Uterus (tissue), 4 donors: Measurements from ENCODE around the gene IFRD2. TPM values are rescaled to one million over a fixed set of nuclear protein-coding genes. Genes with fewer than 3 reads are reported as not detected.

Experiments used
- DNase-seq, 2 donors: peaks; one replicate each; pipeline ENCODE4 v3.0.0-alpha.2; 2019 to 2020
- H3K27ac ChIP-seq, 2 donors: fragments of 200-600 bp; sonication (generic); 1 replicate in 1 of 2; 2 replicates in 1 of 2; pipeline ENCODE4 v1.5.1; 2016 to 2018
- H3K27me3 ChIP-seq, 2 donors: fragments of 200-600 bp; sonication (generic); one replicate each; pipeline ENCODE4 v1.5.1; 2018 to 2019; ENCODE audit warnings: control low read depth in 1 of 2
- H3K36me3 ChIP-seq, 2 donors: fragments of 200-600 bp; sonication (generic); one replicate each; pipeline ENCODE4 v1.5.1; 2019; ENCODE audit warnings: control low read depth in 1 of 2
- H3K4me1 ChIP-seq, 2 donors: fragments of 200-600 bp; sonication (generic); one replicate each; pipeline ENCODE4 v1.5.1; 2018 to 2019; ENCODE audit warnings: control low read depth in 1 of 2
- H3K4me3 ChIP-seq, 2 donors: fragments of 200-600 bp; sonication (generic); 1 replicate in 1 of 2; 2 replicates in 1 of 2; pipeline ENCODE4 v1.5.1; 2018 to 2019; ENCODE audit warnings: mild to moderate bottlenecking in 1 of 2
- H3K9me3 ChIP-seq, 2 donors: fragments of 200-600 bp; sonication (generic); one replicate each; pipeline ENCODE4 v1.5.1; 2019; ENCODE audit warnings: control low read depth in 1 of 2
- CTCF ChIP-seq, 4 experiments: fragments of 200-600 bp in 2 of 4; fragments of 450-650 bp in 2 of 4; sonication (generic) in 2 of 4; IDR thresholded peaks; one replicate each; pipeline ENCODE4 v1.5.1; 2016 to 2019; ENCODE audit warnings: antibody characterized with exemption in 4 of 4, mild to moderate bottlenecking in 2 of 4, moderate library complexity in 1 of 4
- POLR2A ChIP-seq, 2 donors: fragments of 450-650 bp; IDR thresholded peaks; one replicate each; pipeline ENCODE4 v1.6.1; 2016; ENCODE audit warnings: antibody characterized with exemption in 2 of 2, mild to moderate bottlenecking in 1 of 2, moderate library complexity in 1 of 2
- intact Hi-C: fragments of 100-400 bp; cut with DNase I; formaldehyde crosslinking; loops from one replicate; pipeline ENCODE4 v1.15.1; 2023; ENCODE audit warnings: low total_unique reads
- total RNA-seq, 4 donors: library from RNA; depleted of rRNA in 3 of 4; stranded (reverse); fragments of >200 nt in 3 of 4; gene quantifications; one replicate each; pipeline versions ENCODE4 v1.1.0 to v1.2.4, GENCODE V29; 2014 to 2023
- donor health status: DM: yes; HTN: yes; CAD: no.

The IFRD2 gene
- total RNA-seq, 4 donors from 2014 or later, result 14.1 to 81.5 (median 25.1) TPM

GRCh38 chr3:50298836-50299637, 6.8 kb upstream of the IFRD2 start, which contains the start of the genes HYAL3 and NAA80:
Gene HYAL3, minus strand, starts transcription at chr3:50299405. Its CDS starts 3,803 bp downstream, at chr3:50295602.
Gene NAA80, minus strand, starts transcription at chr3:50299405. Its CDS starts 1,942 bp downstream, at chr3:50297463.
- Histone ChIP-seq H3K36me3 (no peaks in the 10 kb centered on the region), H3K4me1 (peaks cover 0 to 8% of the 10 kb centered on the region in 2 donors)

GRCh38 chr3:50297896-50298725, 5.9 kb upstream of the IFRD2 start:
- intact Hi-C loops, result no loop called here
- no peaks in the 10 kb centered on the region for H3K9me3 ChIP-seq
- no peaks in the 10 kb centered on the region for H3K36me3 ChIP-seq
- peaks cover 0 to 8% of the 10 kb centered on the region in 2 donors for H3K4me1 ChIP-seq
- H3K4me3 ChIP-seq, result peak overlapping the region; percentile 52 to 70
- peak in 1 of 2 donors; percentile 31 for DNase-seq
- no peaks in the 10 kb centered on the region for H3K27me3 ChIP-seq
- H3K27ac ChIP-seq, result peak overlapping the region; percentile 87 to 92
- TF ChIP-seq POLR2A (IDR thresholded peaks at IDR 0.05) (no peak), CTCF (IDR thresholded peaks at IDR 0.05) (no peak)

More at GRCh38 chr3:50298836-50299637, 6.8 kb upstream of the IFRD2 start, which contains the start of the genes HYAL3 and NAA80:
- peak; percentile 96 to 98 for TF ChIP-seq POLR2A (IDR thresholded peaks at IDR 0.05)
- peak; percentile 12 to 65 (median 38) for TF ChIP-seq CTCF (IDR thresholded peaks at IDR 0.05)
- Histone ChIP-seq H3K27ac (peak within 1 kb of the TSS; percentile 87 to 92), H3K4me3 (peak within 1 kb of the TSS; percentile 52 to 70), H3K9me3 (no peaks in the 10 kb centered on the region), H3K27me3 (no peaks in the 10 kb centered on the region)
- intact Hi-C loops, result no loop called here
- DNase-seq, result peak; percentile 99 to 100

GRCh38 chr3:50297384-50297775, 5.2 kb upstream of the IFRD2 start:
- Histone ChIP-seq H3K36me3 (no peaks in the 10 kb centered on the region), H3K27me3 (no peaks in the 10 kb centered on the region), H3K4me1 (peaks cover 0 to 8% of the 10 kb centered on the region in 2 donors), H3K27ac (no peak overlapping the region), H3K4me3 (no peak overlapping the region), H3K9me3 (no peaks in the 10 kb centered on the region)
- DNase-seq, result peak in 1 of 2 donors; percentile 55
- intact Hi-C loops, result no loop called here
- TF ChIP-seq POLR2A (IDR thresholded peaks at IDR 0.05) (no peak), CTCF (IDR thresholded peaks at IDR 0.05) (no peak)

GRCh38 chr3:50296721-50297383, 4.6 kb upstream of the IFRD2 start:
- Histone ChIP-seq H3K4me3 (no peak overlapping the region), H3K27me3 (no peaks in the 10 kb centered on the region), H3K4me1 (peaks cover 0 to 8% of the 10 kb centered on the region in 2 donors), H3K9me3 (no peaks in the 10 kb centered on the region), H3K36me3 (no peaks in the 10 kb centered on the region), H3K27ac (no peak overlapping the region)
- no peak for TF ChIP-seq POLR2A (IDR thresholded peaks at IDR 0.05)
- TF ChIP-seq CTCF (IDR thresholded peaks at IDR 0.05), result no peak
- DNase-seq, result no peak
- intact Hi-C loops, result no loop called here
